T-helper 22 cell (primary cell): Measurements from ENCODE around the gene FOXL3.
"Not testable (repeated sequence)": the region's sequence is repeated elsewhere in the genome, so short reads cannot be mapped to it uniquely, and the experiment has no call there.

Experiments
- DNase-seq: peaks from one replicate; pipeline ENCODE4 v3.0.0-alpha.2; 2020; ENCODE audit warnings: low read depth

FOXL3 gene

DNA sequence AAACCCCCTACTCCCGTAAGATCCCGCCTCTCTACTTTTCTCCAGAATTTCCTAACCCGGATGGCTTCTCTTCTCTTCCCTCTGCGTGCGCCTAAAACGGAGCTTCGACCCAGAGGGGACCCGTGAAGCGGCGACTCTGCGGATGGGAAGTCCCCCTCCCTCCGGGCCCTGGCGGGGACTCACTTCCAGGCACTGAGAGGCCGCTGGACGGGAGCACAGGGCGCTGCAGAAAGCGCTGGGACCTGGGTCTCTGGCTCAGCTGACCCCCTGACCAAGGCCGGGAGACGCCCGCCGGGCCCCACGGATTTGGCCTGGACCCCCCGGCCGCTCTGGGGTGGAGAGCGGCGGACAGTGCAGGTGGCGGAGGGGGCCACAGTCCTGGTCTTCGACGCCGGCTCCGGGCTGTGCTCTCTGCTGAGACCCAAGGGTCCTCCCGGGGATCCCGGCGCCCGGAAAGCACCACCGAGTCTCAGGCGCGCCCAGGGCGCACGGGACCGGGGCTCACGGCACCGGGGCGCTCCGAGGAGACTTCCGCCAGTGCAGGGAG is 688 bp upstream of the FOXL3 start:
- no peak for DNase-seq

DNA sequence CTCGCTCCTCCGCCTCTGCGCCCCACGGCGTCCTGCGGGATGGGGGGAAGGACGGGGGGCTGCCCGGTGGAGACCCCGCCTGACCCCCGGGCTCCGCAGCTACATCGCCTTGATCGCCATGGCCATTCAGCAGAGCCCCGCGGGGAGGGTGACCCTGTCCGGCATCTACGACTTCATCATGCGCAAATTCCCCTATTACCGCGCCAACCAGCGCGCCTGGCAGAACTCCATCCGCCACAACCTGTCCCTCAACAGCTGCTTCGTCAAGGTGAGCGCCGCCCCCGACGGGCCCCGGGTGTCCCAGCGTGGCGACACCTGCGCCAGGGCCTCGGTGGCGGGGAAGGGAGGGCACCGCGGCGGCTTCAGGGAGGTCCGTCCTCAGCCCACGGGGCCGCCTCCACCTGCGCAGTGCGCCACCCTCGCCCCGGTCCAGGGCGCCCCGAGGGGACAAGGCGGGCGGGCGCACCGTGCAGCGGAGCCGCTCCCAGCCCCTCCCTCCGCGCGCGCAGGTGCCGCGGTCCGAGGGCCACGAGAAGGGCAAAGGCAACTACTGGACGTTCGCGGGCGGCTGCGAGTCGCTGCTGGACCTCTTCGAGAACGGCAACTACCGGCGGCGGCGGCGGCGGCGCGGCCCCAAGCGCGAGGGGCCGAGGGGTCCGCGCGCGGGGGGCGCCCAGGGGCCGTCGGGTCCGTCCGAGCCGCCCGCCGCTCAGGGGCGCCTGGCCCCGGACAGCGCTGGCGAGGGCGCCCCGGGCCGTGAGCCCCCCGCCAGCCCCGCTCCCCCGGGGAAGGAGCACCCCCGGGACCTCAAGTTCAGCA is 793 bp downstream of the FOXL3 start:
- no peak for DNase-seq

GRCh38 chr7:291373-292092 is 1.6 kb downstream of the FOXL3 start:
- DNase-seq, result no peak

DNA sequence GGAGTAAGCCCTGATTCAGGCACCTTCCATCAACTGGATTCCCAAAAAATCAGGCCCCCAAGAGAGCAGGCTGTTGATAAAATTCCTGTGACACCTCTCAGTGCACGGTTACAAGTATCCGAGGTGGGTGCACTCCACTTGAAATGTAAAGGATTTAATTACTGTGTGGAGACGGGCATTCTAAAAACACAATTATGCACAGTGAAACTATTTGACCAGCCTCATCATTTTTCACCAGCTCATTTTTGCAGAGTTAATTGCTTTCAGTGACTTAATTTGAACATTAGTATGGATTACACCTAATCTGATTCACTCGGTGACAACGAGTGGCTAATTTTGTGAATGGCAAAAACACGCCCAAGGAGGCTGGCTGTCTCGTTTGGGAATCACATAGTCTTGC is 2.3 kb downstream of the FOXL3 start:
- DNase-seq, result no peak

DNA sequence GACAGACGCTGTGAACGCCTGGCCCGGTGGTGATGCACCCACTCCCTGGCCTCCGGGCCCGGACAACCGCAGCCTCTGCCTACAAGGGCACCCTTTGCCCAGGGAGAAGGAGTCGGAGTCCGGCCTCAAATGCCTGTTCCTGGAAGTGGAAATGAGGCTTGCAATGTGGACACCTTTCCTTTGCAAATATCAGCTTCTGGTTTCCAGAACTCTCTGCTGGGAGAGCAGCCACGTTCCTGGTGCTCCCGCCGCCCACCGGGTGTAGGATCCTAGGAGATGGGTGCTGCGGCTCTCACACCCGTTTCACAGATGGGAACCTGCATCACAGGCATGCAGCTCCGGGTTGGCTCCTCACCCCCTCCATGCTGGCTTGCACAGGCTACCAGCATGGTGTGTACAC is 2.9 kb downstream of the FOXL3 start:
- DNase-seq, result no peak

GRCh38 chr7:293681-294439 is 3.9 kb downstream of the FOXL3 start:
- DNase-seq, result no peak

- no peak for DNase-seq
These were observed 4.6 kb downstream of the FOXL3 start for GRCh38 chr7:294440-295154.

DNA sequence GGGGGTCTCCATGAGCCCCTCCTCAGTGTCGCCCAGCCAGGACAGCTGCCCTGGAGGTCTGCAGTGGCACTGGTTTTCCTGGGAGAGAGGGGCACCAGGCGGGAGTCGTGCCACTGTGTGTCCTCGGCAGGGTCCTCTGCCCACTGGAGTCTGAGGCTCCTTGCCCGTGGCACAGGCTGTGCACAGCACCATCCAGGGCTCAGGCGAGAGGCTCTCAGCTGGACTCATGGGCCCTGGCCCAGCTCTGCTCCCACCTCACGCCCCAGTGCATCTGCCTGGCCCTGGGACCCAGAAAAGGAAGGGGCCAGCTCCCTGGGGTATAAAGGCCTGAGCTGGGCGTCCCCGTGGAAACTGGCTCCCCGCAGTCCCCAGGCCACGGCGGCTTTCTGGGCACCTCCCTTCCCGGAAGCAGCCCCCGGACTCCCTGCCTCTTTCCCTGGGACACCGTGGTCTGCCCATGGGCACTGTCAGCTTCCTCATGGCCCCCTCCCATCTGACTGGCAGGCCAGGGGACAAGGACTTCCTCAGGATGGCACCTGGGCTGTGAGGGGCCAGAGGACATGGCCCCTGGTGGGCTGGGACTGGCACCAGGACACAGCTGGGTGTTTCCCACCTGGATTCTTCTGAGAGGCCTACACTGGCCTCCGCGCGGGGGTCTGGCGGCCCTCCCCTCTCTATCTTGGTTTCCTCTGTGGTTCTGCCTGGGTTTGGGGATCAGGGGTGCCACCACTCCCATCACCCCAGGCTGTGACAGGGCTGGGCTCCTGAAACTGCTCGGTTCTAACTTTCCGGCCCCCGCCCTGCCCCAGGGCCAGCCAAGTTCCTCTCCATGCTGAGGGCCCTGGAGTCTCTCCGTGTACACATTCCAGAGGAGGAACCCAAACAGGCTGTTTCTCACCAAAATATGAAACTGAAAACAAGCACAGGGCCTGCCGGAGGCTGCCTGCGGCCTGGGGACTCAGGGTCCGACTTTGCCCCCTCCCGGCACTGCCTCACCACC is 5.5 kb downstream of the FOXL3 start:
- DNase-seq, result no peak

GRCh38 chr7:296373-296945 is 6.5 kb downstream of the FOXL3 start:
- no peak for DNase-seq

GRCh38 chr7:297141-297540 is 7.2 kb downstream of the FOXL3 start:
- not testable (repeated sequence) for DNase-seq

- DNase-seq, result no peak
These were observed 7.8 kb downstream of the FOXL3 start for GRCh38 chr7:297611-298374.

- DNase-seq, result no peak
These were observed 8.4 kb downstream of the FOXL3 start for GRCh38 chr7:298375-298702.

GRCh38 chr7:298743-299142 is 8.8 kb downstream of the FOXL3 start:
- no peak for DNase-seq

DNA sequence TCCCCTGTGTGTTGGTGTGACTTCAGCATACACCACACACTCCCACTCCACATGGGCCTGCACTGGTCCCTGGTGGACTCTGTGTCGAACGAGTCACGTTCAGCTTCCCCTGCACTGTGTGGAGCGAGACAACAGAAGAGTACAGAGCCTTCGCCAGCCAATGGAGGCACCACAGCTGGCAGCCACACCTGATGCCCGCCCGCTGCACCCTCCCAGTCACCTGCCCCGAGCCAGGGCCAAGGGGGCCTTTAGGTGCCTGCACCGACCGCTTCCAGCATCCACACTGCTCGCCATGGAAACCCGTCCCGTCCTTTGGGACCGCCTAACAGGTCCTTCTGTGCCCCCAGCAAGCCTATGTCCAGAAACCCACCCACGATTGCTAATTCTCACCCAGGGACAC is 9.2 kb downstream of the FOXL3 start:
- DNase-seq, result no peak

- DNase-seq, result no peak
These were observed 9.7 kb downstream of the FOXL3 start for GRCh38 chr7:299628-300027.

DNA sequence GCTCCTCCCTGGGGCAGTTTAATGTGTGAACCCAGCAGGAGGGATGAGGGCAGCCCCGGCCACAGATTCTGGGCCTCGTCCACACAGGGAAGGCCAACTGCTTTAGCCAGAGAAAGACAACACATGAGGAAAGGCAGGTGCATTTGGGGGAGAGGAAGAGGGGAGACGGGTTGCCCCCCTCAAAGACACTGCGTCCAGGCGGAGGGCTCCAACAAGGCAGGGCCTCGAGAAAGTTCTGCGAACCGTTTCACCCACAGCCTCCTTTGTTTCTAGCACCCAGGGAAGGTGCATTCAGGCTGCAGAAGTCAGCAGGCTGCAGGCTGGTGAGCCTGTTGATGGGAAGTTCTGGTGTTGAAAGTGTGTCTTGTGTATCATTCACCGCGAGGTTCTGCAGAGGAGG is 10.1 kb downstream of the FOXL3 start:
- no peak for DNase-seq

GRCh38 chr7:300546-301290 is 10.7 kb downstream of the FOXL3 start:
- DNase-seq, result no peak

- no peak for DNase-seq
These were observed 11.5 kb downstream of the FOXL3 start for GRCh38 chr7:301291-302053.
